ENCODE results near the gene RILP.

The RILP gene

DNA sequence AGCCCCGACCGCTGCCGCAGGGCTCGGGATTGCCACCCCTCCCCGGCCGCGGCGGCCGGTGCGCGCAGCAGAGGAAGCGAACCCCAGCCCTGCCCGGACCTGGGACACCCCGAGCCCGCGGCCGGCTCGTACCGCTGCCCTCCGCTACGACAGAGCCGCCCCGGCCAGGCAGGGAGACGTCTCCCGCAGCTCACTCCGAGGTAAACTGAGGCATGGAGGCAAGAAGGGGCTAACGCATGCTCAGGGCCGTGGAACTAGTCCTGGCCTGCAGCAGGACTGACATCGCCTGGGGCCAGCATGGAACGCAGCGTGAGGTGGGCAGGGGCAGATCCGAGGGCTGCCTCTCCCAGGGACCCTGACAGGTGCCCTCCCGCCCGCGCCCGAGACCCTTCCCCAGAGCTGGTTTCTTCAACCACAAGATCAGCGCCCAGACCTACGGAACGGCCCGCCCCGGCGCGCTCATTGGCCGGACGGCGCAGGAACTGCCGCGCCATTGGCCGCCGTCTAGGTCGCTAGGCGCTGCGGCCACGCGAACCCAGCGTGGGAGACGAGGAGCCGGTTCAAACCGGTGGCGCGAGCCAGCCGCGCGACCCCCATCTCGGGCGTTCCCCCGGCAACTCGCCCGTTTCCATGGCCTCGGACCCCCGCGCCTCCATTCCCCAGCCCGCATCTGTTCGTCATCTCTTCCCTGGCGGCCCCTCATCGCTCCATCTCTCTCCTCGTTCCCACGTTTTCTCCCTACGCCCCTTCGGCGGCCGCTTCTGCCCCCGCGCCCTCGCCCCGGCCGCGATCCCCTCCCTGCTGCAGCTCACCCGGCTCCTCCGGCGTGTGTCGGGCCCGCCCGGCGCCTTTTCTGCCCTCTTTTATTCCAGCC, 21.4 kb downstream of the RILP start, which contains the start of gene SLC43A2:
TSS of gene SLC43A2 (minus strand) at position 853 of the 874 bp plus-strand sequence. CDS start 960 bp downstream, outside the sequence.
- DNase-seq = peak; percentile 80

DNA sequence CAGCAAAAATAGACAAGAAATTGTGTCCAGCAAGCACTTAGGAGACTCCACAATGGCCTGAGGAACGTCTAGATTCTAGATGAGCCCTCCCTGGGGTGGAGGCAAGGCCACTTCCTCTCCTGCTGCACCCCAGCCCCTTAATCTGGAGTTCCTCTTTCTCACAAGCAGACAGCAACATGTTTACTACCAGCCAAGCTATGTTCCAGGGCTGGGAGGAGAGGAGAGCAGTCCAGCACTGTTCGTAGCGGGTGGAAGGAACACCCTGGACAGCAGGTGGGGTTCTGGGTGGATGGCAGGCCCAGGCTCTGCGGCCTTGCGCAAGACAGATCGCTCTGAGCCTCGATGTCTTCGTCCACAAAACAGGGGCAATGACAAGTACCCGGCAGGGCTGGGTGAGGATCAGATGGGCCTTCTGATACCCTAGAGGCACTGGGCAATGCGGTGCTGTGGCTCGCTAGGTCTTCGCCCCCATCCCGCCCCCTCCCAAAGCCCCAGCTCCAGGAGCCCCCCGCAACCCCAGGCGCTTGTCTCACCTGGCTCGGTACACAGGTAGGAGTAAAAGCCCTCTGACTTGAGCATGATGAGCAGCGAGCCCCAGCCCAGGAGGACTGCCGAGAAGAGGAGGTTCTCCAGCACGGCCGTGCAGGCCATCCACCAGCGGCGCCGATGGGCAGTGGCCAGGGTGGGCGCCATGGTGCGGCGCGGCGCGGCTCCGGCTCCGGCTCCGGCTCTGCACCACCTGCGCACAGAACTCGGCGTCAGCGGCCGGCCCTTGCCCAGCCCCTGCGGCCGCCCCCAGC, 22.3 kb downstream of the RILP start:
- DNase-seq = no peak

DNA sequence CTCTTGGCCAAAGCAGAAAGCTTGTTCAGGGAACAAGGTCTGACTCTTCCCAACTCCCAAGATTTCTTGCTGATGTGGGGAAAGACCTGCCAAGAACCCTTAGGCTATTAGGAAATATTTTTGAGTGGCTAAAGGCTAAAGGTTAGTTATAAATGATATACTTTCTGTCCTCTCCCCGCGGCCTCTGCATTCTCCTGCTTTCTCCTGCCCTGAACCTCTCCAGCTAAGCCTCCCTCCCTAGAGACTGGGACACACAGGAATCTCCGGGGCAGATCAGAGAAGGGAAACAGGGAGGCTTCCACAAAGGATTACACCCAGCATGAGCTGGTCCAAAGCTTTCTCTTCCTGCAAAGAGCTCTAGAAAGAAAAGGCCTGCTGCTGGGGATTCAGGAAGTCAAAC, 23.3 kb downstream of the RILP start:
- no peak for DNase-seq

DNA sequence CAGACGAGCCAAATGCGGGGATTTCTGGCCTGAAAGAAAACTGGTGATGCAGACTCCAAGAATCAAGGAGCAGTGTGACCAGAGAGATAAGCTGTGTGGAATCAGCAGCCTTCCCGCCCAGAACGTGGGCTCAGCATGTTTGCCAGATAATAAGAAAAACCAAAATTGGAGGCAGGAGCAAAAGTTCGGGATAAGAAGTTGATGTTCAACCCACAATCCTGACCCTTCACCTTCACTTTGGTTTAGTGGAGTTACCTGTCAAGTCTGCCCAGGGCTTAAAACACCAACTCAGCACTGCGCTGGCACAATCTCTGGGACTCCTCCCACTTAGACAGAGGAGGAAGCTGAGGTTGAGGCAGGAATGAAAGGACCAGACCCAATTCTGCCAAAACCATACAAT, 24.1 kb downstream of the RILP start:
- no peak for DNase-seq

DNA sequence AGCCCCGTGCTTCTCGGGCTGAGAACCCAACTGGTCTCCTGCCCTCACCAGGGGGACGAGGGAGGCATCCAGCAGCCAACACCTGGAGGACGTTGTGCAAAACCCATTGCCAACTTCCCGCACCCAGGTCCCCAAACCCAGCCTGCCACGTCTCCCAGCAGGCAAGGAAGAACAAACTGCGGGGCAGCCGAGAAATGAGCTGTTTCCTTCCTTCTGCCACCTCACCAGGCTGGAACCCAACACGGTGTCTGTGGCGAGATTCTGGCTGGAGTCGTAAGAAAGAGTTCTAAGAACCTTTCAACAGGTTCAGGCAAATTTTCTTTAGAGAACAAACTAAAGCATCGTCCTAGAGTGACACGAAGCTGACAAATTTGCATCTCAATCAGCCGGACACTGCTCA, 24.6 kb downstream of the RILP start:
- no peak for DNase-seq

DNA sequence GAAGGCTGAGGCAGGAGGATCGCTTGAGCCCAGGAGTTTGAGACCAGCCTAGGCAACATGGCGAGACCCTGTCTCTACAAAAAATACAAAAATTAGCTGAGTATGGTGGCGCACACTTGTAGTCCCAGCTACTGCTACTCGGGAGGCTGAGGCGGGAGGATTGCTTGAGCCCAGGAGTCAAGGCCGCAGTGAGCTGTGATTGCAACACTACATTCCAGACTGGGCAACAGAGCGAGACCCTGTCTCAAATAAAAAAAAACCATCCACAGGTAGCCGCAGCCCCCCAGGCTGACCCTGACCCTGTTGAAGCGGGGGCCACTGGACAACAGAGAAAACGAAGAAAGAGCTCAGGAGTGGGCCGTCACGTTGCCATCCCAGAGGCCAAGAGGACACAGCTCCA, 25.0 kb downstream of the RILP start:
- no peak for DNase-seq

DNA sequence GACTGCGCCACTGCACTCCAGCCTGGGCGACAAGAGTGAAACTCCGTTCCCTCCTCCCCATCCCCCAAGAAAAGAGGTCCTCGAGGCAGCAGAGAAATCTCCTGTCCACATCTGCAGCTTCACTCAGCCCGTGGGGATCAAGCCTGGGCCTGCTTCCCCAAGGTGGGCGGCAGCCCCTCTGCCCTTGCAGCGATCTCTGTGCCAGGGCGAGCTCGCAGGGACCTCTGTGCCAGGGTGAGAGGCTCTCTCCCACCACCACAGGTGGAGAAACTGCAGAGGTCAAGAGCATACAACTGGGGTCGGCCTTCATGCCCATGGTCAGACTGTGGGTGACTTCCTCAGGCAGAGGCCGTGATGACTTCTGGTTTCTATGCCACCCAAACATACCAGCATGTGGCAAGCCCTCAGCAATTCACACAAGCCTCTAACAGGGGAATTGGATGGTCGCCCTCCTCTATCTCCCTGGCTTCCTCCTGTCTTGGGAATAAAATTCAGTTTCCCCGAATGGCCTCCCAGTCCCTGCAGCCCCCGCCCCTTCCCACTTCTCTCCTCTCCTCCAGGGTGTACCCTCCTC, 26.5 kb downstream of the RILP start:
- DNase-seq = no peak

DNA sequence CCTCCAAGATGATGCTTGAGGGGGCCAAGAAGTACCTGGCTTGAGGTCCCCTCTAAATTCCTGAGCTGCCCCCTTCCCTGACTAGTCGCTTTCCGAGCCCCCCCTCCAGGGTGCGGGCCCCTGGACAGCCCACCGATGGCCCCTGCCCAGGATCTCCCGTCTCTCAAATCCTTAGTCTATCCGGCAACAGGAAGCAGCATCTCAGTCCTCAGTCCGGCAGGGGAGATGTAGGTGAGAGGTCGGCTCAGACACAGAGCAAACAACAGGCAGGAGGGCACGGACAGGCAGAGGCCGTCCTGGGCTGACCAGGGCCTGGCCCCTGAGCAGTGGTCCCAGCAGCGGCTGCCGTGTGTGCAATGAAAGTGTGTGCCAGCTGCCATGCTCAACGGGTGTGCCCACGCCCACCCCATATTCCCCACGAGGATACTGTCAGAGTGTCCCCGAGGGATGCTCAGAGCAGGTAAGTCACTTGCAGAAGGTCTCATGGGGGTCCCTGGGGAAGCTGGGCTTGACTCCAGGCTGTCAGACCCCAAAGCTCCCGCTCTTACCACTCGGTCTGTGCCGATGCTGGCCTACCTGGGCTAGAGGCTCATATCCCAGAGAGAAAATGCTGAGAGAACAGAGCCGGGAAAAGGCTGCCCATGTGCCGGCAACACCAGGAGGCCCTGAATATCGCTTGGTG, 28.3 kb downstream of the RILP start:
- no peak for DNase-seq

DNA sequence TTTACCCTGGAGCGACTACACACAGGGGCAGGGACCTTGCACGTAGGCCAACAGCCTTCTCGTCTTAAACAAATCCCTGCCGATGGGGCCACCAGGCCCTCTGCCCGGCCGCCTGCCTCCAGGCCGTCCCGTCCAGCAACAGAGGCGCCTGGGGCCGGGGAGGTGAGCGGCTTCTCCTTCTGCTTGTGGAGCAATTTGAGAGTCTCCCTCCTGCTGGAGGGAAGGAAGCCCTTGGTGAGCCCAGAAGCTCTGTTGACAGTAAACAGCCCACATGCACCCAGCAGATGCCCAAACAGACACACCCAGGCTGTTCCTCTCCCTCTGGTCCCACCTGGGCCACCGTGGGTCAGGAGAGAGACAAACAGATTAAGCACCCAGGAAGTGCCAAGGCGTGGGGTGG, 29.2 kb downstream of the RILP start:
- DNase-seq = no peak

DNA sequence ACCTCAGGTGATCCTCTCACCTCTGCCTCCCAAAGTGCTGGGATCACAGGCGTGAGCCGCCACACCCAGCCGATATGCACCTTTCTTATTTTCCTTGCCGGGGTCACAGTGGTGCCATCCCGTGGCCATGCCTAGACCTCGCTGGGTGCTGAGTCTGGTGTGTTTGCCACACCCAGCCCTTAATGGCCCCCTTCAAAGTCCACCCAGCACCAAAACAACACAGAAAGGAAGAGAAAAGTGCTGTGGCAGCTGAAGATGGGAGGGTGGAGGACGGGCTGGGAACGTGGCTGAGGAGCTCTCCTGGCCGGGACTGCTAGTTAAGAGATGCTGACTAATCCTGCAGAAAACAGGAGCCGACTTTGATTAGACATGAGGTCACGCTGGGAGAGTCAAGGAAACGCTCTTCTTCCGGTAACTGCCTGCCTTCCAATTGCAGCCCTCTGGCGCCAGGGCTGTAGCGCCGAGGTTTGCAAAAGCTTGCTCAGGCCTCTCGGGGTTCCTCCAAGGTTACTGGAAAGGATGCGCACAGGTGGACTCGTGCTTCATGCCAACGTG, 32.0 kb downstream of the RILP start:
- DNase-seq = no peak

DNA sequence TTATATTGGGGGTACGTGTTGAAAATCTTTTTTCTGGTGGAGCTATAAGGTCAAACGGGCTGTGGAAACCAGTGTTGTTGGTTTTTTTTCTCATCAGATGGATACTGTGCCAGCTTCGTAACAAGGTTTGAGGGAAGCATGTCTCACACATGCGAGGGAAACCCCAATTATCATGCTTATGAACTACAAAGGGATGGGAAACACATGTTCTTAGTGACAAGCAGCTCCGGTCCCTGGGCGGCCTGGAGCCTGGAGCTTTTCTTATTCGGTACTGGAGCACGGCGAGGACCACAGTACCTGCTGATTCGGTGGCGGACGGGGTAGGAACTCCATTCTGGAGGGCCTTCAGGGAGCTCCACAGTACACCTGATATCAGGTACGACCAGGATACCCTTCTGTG, 33.6 kb downstream of the RILP start:
- no peak for DNase-seq

DNA sequence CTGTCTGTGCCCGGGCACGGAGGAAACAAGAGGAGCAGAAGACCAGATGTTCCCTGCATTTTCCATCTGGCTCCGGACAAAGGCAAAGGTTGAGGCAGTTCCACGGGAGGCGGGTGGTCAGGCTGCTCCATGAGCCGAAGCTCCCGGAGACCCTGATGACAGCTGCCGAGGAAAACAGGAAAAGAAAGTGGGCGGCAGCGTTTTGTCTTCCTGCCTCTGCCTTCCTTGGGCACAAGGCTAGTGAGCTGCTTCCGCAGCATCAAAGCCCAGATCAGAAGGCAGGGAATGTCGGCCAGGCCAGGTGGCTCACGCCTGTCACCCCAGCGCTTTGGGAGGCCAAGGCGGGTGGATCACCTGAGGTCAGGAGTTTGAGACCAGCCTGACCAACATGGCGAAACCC, 37.3 kb downstream of the RILP start:
- no peak for DNase-seq

DNA sequence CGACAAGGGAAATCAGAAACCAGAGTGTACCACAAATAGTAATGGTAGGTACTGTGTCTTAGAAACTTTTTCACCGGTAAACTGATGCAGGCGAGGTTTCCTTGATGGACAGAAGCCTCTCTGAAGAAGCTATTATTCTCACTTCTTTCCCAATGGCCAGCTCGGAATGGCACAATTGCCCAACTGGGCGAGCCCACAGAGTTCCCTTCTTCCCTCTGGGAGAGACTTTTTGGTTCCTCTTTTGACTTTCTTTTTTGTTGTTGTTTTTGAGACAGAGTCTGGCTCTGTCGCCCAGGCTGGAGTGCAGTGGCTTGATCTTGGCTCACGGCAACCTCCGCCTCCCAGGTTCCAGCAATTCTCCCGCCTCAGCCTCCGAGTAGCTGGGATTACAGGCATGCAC, 38.0 kb downstream of the RILP start:
- DNase-seq = no peak

DNA sequence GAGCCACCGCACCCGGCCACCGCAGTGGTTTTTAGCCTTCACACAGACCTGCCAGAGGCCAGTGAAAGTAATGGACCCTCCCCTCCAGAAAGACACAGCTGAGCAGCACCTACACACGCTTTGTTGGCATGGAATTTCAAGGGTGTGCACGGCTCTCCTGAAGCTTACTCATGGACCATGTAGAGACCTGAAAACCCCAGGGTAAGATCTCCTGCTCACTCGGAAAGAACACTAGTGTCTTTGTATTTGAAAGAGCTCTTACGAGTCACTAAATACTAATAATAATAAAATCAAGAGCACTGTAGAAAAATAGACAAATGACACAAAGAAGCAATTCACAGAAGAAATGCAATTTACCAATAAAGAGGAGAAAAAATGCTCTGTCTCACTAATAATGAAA, 41.0 kb downstream of the RILP start:
- no peak for DNase-seq

DNA sequence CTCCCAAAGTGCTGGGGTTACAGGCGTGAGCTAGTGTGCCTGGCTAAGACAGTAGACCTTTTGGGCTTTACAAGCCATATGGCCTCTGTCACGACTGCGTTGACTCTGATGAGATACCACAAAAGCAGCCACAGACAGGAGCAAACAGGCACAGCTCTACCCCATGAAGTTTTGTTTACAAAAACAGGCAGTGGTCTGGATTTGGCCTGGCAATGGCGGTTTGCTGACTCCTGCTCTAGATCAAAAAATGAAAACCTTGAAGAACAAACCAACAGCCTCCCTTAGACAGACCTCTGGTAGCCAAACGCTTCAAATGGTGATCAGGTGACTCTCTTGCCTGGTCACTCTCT, 41.7 kb downstream of the RILP start:
- no peak for DNase-seq

DNA sequence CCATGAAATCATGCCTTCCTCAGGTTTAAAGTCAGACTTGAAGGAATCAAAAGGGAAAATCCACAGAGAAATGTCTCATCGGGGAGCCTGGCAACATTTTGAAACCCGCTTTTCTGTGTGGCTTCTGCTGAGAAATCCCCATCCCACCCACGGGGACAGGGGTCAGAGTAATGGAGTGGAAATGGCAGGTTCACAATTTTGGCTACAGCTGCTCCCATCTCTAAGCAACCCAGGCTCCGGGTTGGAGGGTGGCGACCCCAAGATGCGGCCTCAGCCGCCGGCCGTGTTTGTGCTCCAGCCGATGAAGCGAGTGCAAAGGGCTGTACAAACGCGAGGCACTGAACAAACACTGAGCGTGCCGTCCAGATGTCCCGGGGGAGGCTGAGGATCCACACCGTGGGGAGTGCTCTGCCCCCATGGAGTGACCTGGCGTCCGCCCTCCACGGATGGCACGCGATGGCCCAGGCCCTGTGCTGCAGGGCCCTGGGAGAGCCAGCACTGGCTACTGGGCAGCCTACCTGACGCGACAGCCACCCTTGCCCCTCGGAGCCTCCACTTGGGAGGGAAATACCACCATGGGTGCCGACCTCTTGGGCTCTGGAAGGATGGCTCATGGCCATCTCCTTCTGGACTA, 43.2 kb downstream of the RILP start:
- DNase-seq = no peak

DNA sequence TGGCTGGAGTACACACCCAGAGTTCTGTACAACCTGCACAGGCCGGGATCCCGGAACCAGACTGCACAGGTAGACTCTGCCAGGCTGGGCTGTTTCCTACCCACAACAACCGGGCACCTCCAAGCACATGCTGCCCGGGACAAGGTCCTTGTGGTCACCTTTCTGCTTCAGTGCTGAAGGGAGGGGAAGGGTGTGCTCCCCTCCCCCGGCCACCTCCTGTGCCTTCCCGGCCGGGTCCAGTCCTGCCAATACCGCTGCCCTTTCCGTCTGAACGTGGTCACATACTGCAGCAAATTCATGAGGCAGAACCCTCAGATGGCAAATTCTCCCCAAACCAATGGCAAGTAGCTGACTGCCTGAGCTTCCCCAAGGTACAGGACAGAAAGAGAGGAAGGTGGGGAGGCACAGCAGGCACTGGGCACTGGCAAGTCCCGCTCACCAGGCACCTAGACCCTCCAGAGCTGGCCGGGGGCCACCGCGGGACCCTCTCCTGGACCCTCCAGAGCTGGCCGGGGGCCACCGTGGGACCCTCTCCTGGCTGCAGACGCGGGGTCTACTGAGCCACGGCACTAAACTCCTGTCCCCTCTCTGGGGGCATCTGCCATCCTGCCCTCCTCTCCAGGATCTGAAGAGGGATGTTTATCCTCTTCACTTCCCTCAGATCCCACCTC, 43.9 kb downstream of the RILP start:
- DNase-seq = no peak

DNA sequence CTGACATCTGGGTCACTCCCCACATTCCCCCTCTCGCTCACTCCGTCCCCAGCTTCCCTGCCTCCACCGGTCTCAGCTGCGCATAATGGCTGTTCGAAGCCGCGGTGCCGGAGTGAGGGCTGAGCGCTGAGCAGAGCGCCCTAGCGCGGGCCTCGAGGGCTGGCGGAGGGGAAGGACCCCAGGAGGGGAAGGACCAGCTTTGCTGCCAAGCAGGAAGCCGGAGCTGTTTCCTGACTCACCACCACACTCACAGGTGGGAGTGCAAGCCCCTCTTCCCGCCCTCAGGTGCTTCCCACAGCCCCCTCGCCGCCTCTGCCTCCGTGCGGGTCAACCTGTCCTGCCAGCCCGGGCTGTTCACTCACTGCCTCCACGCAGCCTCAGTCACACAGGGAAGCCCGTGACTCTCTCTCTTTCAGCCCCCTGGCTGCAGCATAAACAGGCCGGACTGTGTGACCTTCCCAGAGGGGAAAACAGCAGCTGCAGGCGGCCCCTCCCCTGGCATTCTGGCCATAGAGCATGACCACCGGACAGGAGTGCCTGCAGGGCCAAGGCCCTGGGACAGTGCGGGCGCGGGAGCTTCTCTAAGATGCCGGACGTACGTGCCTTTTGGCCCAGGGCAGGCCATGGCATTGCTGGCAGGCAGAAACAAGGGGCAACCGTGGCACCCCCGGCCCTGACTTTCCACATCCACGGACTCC, 44.7 kb downstream of the RILP start:
- DNase-seq = no peak

DNA sequence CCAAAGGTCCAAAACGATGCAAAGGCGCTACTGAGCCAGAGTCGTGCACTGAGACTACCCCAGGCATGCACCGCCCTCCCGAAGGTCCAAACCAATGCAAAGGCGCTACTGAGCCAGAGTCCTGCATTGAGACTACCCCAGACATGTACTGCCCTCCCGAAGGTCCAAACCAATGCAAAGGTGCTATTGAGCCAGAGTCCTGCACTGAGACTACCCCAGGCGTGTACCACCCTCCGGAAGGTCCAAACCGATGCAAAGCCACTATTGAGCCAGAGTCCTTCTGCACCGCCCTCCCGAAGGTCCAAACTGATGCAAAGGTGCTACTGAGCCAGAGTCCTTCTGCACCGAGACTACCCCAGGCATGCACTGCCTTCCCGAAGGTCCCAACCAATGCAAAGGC, 48.1 kb downstream of the RILP start:
- DNase-seq = no peak

DNA sequence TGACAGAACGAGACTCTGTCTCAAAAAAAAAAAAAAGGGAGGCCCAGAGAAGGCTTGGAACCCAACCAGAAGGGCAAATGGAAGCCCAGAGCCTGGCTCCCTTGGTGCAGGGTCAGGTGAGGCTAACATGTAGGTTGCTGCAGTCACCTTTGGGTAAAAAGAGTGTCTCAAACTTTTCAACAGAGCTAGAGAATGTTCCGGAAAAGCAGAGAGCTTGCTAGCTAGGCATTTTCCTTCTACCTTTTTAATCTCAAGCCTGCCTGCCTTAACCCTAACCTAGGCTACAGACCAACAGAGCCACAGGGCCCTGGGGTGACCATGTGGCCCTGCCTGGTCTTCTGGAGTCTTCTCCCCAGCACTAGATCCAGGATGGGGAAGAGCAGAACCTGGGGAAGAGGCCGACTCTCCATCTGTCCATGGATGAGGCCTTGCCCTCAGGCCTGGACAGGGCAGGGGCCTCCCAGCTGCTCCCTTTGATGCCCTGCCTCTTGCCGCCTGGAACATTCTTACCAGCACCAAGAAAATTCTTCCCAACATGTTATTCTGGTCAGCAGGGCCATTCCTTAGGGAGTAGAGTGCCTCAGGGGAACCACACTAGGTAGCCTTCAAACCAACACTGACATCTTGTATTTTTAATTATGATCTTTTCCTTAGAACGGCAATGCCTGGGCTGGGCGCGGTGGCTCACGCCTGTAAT, 51.1 kb downstream of the RILP start:
- no peak for DNase-seq

All from activated CD4-positive, alpha-beta T cell treated with anti-CD3 and anti-CD28 coated beads, Interleukin-2, amount 50 U/mL, for 16 hours (primary cell).